Type B pancreatic cell (in vitro differentiated cells): ENCODE data around the gene MB. TPM values are rescaled to one million over a fixed set of nuclear protein-coding genes. Genes with fewer than 3 reads are reported as not detected.

Experiments used
- DNase-seq: peaks from one replicate; pipeline ENCODE4 v3.0.0; 2021; ENCODE audit warnings: mixed read lengths; ENCODE audit not compliant: unreplicated experiment; ENCODE audit errors: extremely low spot score
- H3K27ac Mint-ChIP-seq: 2 replicates; pipeline ENCODE4 v1.8.0; 2021; ENCODE audit warnings: mild to moderate bottlenecking, mixed read lengths
- H3K27me3 Mint-ChIP-seq: 2 replicates; pipeline ENCODE4 v1.8.0; 2021; ENCODE audit warnings: mixed read lengths
- H3K36me3 Mint-ChIP-seq: 2 replicates; pipeline ENCODE4 v1.8.0; 2021; ENCODE audit warnings: mixed read lengths
- H3K4me1 Mint-ChIP-seq: one replicate; pipeline ENCODE4 v1.8.0; 2021; ENCODE audit warnings: mixed read lengths; ENCODE audit not compliant: unreplicated experiment
- H3K4me3 Mint-ChIP-seq: 2 replicates; pipeline ENCODE4 v1.8.0; 2021; ENCODE audit warnings: mild to moderate bottlenecking, mixed read lengths
- H3K9me3 Mint-ChIP-seq: 2 replicates; pipeline ENCODE4 v1.8.0; 2021; ENCODE audit warnings: mixed read lengths
- CTCF ChIP-seq: fragments of 200-600 bp; sonication (generic); conservative IDR thresholded peaks from 2 replicates; pipeline ENCODE4 v1.5.0; 2021; ENCODE audit warnings: antibody characterized with exemption, mild to moderate bottlenecking
- total RNA-seq: library from RNA; stranded (reverse); gene quantifications from 2 replicates; pipeline ENCODE4 v1.2.1, GENCODE V29; 2021; ENCODE audit warnings: low replicate concordance

Gene MB
- total RNA-seq, 1 donor from 2014 or later = 0.48 TPM

- H3K9me3 Mint-ChIP-seq = no peaks in the 10 kb centered on the region
- H3K4me1 Mint-ChIP-seq = peaks cover 19% of the 10 kb centered on the region
- no peak overlapping the region for H3K4me3 Mint-ChIP-seq
- peak overlapping the region; percentile 9 for H3K27ac Mint-ChIP-seq
- TF ChIP-seq CTCF = no peak
- peak; percentile 47 for DNase-seq
- H3K27me3 Mint-ChIP-seq = no peaks in the 10 kb centered on the region
- no peaks in the 10 kb centered on the region for H3K36me3 Mint-ChIP-seq
Observed at GRCh38 chr22:35642305-35642741, 25.2 kb upstream of the MB start.

GRCh38 chr22:35641494-35642120 lies 24.5 kb upstream of the MB start:
- Mint-ChIP-seq H3K36me3 (no peaks in the 10 kb centered on the region), H3K4me1 (peaks cover 15% of the 10 kb centered on the region), H3K4me3 (no peak overlapping the region), H3K9me3 (no peaks in the 10 kb centered on the region), H3K27me3 (no peaks in the 10 kb centered on the region), H3K27ac (no peak overlapping the region)
- TF ChIP-seq CTCF = no peak
- peak; percentile 32 for DNase-seq

- Mint-ChIP-seq H3K4me3 (no peak overlapping the region), H3K36me3 (no peaks in the 10 kb centered on the region), H3K9me3 (no peaks in the 10 kb centered on the region), H3K27me3 (no peaks in the 10 kb centered on the region), H3K27ac (peak overlapping the region; percentile 55), H3K4me1 (peaks cover 20% of the 10 kb centered on the region)
- TF ChIP-seq CTCF = no peak
- no peak for DNase-seq
Observed at GRCh38 chr22:35638410-35638809, 21.3 kb upstream of the MB start.

- peaks cover 3% of the 10 kb centered on the region for H3K9me3 Mint-ChIP-seq
- H3K27ac Mint-ChIP-seq = peak overlapping the region; percentile 55
- H3K4me3 Mint-ChIP-seq = no peak overlapping the region
- peaks cover 25% of the 10 kb centered on the region for H3K4me1 Mint-ChIP-seq
- H3K27me3 Mint-ChIP-seq = no peaks in the 10 kb centered on the region
- TF ChIP-seq CTCF = no peak
- no peaks in the 10 kb centered on the region for H3K36me3 Mint-ChIP-seq
- DNase-seq = no peak
Observed at GRCh38 chr22:35638001-35638400, 20.9 kb upstream of the MB start.

GRCh38 chr22:35637254-35637653 lies 20.1 kb upstream of the MB start:
- H3K4me3 Mint-ChIP-seq = no peak overlapping the region
- H3K9me3 Mint-ChIP-seq = peaks cover 5% of the 10 kb centered on the region
- H3K27me3 Mint-ChIP-seq = no peaks in the 10 kb centered on the region
- no peak for DNase-seq
- no peak overlapping the region for H3K27ac Mint-ChIP-seq
- no peaks in the 10 kb centered on the region for H3K36me3 Mint-ChIP-seq
- H3K4me1 Mint-ChIP-seq = peaks cover 28% of the 10 kb centered on the region
- no peak for TF ChIP-seq CTCF
